Transverse colon (tissue), 4 donors: ENCODE data around the gene ITPKB. TPM values are rescaled to one million over a fixed set of nuclear protein-coding genes. Genes with fewer than 3 reads are reported as not detected.
A peak's percentile ranks its signal among the peaks of the same experiment; 100 is the strongest.

Experiments
- DNase-seq: peaks from one replicate; pipeline ENCODE4 v3.0.0-alpha.2; 2019
- H3K27ac ChIP-seq, 4 donors: fragments of 200-600 bp; sonication (generic); 2 replicates each; pipeline ENCODE4 v1.5.1; 2016 to 2018; ENCODE audit warnings: inconsistent platforms in 4 of 4
- H3K27me3 ChIP-seq: fragments of 200-600 bp; sonication (generic); 2 replicates; pipeline ENCODE4 v1.5.1; 2017; ENCODE audit warnings: inconsistent platforms
- H3K36me3 ChIP-seq, 4 donors: fragments of 200-600 bp; sonication (generic); 2 replicates each; pipeline ENCODE4 v1.5.1; 2017 to 2019; ENCODE audit warnings: inconsistent platforms in 4 of 4
- H3K4me1 ChIP-seq, 4 donors: fragments of 200-600 bp; sonication (generic); 2 replicates each; pipeline ENCODE4 v1.5.1; 2017 to 2020; ENCODE audit warnings: inconsistent platforms in 4 of 4
- H3K4me3 ChIP-seq, 4 donors: fragments of 200-600 bp; sonication (generic); 1 replicate in 1 of 4; 2 replicates in 3 of 4; pipeline versions ENCODE4 v1.5.1 to v1.6.1; 2017 to 2019; ENCODE audit warnings: inconsistent platforms in 4 of 4
- H3K9me3 ChIP-seq, 2 donors: fragments of 200-600 bp; sonication (generic); 2 replicates each; pipeline ENCODE4 v1.5.1; 2017 to 2019; ENCODE audit warnings: inconsistent platforms in 2 of 2
- EP300 ChIP-seq: sonication (generic); formaldehyde crosslinking; IDR thresholded peaks from one replicate; pipeline ENCODE4 v1.6.1; 2017; ENCODE audit warnings: antibody characterized with exemption, low read depth
- POLR2A ChIP-seq: fragments of 450-650 bp; IDR thresholded peaks from one replicate; pipeline ENCODE4 v1.6.1; 2016; ENCODE audit warnings: antibody characterized with exemption, mild to moderate bottlenecking, moderate library complexity
- POLR2AphosphoS5 ChIP-seq, 3 donors: sonication (generic); formaldehyde crosslinking; IDR thresholded peaks; one replicate each; pipeline ENCODE4 v1.6.1; 2016; ENCODE audit warnings: antibody characterized with exemption in 3 of 3
- WGBS, 2 donors: methylation state at CpG; one replicate each; pipeline ENCODE4 v1.1.5; 2018; ENCODE audit warnings: low coverage in 1 of 2; 5-methylcytosine and 5-hydroxymethylcytosine counted together
- in situ Hi-C, 4 donors: fragments of 200-750 bp; cut with MboI; loops; one replicate each; pipeline versions ENCODE4 v1.15.0 to v1.15.1; 2017; ENCODE audit warnings: low sequenced_read_pairs in 3 of 4, low pct_ligation_motif_present in 1 of 4, low pct_unique_long_range_greater_than_20kb in 1 of 4
- intact Hi-C: fragments of 100-400 bp; cut with DNase I; formaldehyde crosslinking; loops from one replicate; pipeline ENCODE4 v1.15.1; 2023; ENCODE audit warnings: low total_unique reads
- total RNA-seq, 4 donors: library from RNA; depleted of rRNA; stranded (reverse); fragments of >200 nt; gene quantifications; one replicate each; pipeline ENCODE4 v1.1.0, GENCODE V29; 2016
- TF ChIP-seq, protein P1 (sequence below), 5 experiments: fragments of 200-600 bp in 3 of 5; fragments of 450-650 bp in 2 of 5; sonication (generic) in 3 of 5; IDR thresholded peaks; 1 replicate in 2 of 5; 2 replicates in 3 of 5; pipeline ENCODE4 v1.5.1; 2016 to 2017; ENCODE audit warnings: antibody characterized with exemption in 5 of 5, inconsistent platforms in 3 of 5, mild to moderate bottlenecking in 2 of 5, moderate library complexity in 1 of 5

The ITPKB gene
- total RNA-seq, 4 donors from 2014 or later: 14.3 to 57.6 (median 23.7) TPM

- H3K4me1 ChIP-seq: peaks cover 0 to 18% (median 7%) of the 10 kb centered on the region in 4 donors
- intact Hi-C loops: no loop called here
- no peaks in the 10 kb centered on the region for H3K36me3 ChIP-seq
- no peaks in the 10 kb centered on the region for H3K9me3 ChIP-seq
- peak overlapping the region in 3 of 4 donors; percentile 72 to 79 (median 79) for H3K27ac ChIP-seq
- TF ChIP-seq, protein P1, sequence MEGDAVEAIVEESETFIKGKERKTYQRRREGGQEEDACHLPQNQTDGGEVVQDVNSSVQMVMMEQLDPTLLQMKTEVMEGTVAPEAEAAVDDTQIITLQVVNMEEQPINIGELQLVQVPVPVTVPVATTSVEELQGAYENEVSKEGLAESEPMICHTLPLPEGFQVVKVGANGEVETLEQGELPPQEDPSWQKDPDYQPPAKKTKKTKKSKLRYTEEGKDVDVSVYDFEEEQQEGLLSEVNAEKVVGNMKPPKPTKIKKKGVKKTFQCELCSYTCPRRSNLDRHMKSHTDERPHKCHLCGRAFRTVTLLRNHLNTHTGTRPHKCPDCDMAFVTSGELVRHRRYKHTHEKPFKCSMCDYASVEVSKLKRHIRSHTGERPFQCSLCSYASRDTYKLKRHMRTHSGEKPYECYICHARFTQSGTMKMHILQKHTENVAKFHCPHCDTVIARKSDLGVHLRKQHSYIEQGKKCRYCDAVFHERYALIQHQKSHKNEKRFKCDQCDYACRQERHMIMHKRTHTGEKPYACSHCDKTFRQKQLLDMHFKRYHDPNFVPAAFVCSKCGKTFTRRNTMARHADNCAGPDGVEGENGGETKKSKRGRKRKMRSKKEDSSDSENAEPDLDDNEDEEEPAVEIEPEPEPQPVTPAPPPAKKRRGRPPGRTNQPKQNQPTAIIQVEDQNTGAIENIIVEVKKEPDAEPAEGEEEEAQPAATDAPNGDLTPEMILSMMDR (IDR thresholded peaks at IDR 0.05): no peak
- no peak for TF ChIP-seq EP300
- TF ChIP-seq POLR2A: no peak
- no peak for DNase-seq
- 90 to 92% methylated on average over 2 of the region's 2 CpGs for WGBS, 2 donors
- H3K27me3 ChIP-seq: no peaks in the 10 kb centered on the region
- H3K4me3 ChIP-seq: no peak overlapping the region
- in situ Hi-C loops: no loop called here
Observed at GRCh38 chr1:226785805-226786204, 46.7 kb upstream of the ITPKB start.

DNA sequence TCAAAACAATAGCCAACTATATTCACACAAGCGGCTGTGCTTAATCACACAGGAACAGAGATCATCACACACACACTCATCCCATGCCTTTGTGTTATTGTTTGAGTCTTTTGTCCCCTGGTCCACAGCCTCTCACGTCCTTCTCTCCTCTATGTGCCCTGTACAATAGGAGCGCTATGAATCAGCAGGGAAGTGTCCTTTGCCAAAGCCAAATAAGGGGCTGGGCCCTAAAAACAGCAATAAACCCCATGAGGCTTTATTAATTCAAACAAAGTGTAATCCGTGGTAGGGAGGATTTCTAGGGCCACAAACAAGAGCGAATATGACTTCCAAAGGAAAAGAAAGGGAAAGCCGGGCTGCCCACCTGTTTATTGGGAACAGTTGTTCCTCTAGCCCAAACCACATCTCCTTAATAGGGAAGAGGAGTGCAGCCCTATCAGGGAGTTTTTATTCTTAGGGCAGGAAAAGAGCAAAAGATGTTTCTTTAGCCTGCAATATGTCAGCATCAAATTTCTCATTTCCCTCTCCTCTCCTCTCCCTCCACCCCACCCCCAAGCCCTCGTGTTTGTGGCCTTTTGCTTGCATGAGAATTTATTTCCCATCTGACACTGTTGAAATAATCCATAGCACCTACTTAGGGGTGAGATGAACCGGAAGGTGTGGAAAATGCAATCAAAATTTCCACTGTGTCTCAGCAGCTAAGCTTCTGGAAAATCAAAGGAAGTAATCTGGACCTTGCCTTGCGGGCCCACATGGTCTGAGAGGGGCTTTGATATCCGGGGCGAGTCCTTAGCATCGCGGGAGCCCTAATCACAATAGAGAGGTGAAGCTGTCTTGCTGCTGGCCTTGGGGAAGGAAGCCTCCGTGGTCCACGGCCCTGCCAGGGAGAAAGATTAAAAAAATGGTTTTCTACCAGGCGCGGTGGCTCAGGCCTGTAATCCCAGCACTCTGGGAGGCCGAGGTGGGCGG is 45.3 kb upstream of the ITPKB start:
- H3K4me3 ChIP-seq: no peak overlapping the region
- WGBS, 2 donors: 37 to 68% methylated on average over 5 to 19 of the region's 19 CpGs
- peak overlapping the region; percentile 59 to 79 (median 76) for H3K27ac ChIP-seq
- no peaks in the 10 kb centered on the region for H3K36me3 ChIP-seq
- H3K4me1 ChIP-seq: peaks cover 0 to 26% (median 11%) of the 10 kb centered on the region in 4 donors
- TF ChIP-seq EP300 (no peak), POLR2AphosphoS5 (IDR thresholded peaks at IDR 0.05) (peak in 2 of 3 donors; percentile 34 to 47)
- DNase-seq: no peak
- in situ Hi-C loops: no loop called here
- intact Hi-C loops: no loop called here
- H3K9me3 ChIP-seq: no peaks in the 10 kb centered on the region
- no peaks in the 10 kb centered on the region for H3K27me3 ChIP-seq

DNA sequence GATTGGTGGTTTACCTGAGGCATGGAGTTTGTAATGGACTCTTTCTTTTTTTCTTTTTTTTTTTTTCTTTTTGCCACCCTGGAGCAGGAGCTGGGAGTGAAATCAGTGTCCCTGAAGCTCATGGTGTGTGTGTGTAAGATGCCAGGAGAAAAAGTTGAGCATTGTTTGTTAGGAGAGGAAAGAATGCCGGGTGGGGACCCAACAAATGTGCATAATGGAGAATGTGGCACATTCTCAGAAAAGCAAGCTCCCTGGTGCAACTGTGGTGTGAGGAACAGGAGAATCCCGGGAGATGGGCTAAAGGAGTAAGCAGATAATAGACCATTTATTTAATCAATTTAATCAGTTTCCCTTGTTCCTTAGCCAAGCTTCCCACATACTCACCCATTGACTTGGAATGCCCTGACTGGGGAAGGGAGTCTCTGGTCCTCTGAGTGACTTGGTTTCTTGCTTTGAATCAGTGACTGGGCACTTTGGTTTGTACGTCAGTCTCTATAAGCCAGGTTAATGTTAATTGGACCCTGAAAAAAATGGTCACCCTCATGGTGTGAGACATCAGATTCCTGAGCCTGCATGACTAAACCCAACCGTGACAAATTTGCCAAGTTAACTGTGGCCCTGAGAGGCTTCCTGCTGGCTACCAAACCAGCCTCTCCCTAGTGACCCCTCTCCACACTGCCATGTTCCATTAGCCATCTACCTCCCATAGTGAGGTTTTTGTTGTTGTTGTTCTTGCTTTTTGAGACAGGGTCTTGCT is 43.9 kb upstream of the ITPKB start:
- no peak for DNase-seq
- H3K27ac ChIP-seq: peak overlapping the region; percentile 59 to 79 (median 76)
- in situ Hi-C loops: no loop called here

GRCh38 chr1:226781937-226782609 is 43.0 kb upstream of the ITPKB start:
- TF ChIP-seq, protein P1 (IDR thresholded peaks at IDR 0.05): no peak
- TF ChIP-seq POLR2A (no peak), EP300 (no peak), POLR2AphosphoS5 (IDR thresholded peaks at IDR 0.05) (no peak)
- no peak for DNase-seq

More for the DNA sequence above, 43.9 kb upstream of the ITPKB start:
- Histone ChIP-seq H3K4me3 (no peak overlapping the region), H3K9me3 (no peaks in the 10 kb centered on the region), H3K27me3 (no peaks in the 10 kb centered on the region), H3K4me1 (peaks cover 6 to 39% (median 23%) of the 10 kb centered on the region in 4 donors), H3K36me3 (no peaks in the 10 kb centered on the region)
- intact Hi-C loops: no loop called here
- TF ChIP-seq, protein P1 (IDR thresholded peaks at IDR 0.05): no peak
- no peak for TF ChIP-seq POLR2AphosphoS5 (IDR thresholded peaks at IDR 0.05)
- no peak for TF ChIP-seq POLR2A
- TF ChIP-seq EP300: no peak
- WGBS, 2 donors: 50 to 75% methylated on average over 2 to 4 of the region's 4 CpGs

More at GRCh38 chr1:226781937-226782609, 43.0 kb upstream of the ITPKB start:
- WGBS, 2 donors: 78% methylated on average over 7 of the region's 7 CpGs; no CpG with 5 or more reads in 1 of the 2 donors
- no peaks in the 10 kb centered on the region for H3K36me3 ChIP-seq
- peak overlapping the region in 2 of 4 donors; percentile 14 to 79 for H3K27ac ChIP-seq
- H3K27me3 ChIP-seq: no peaks in the 10 kb centered on the region
- H3K4me3 ChIP-seq: no peak overlapping the region
- in situ Hi-C loops (no loop called here), intact Hi-C loops (no loop called here)
- peaks cover 7 to 33% (median 25%) of the 10 kb centered on the region in 4 donors for H3K4me1 ChIP-seq
- H3K9me3 ChIP-seq: no peaks in the 10 kb centered on the region
